HTERT RPE-1 (cell line): Measurements from ENCODE around the gene IBA57.
"Not testable (repeated sequence)": the region's sequence is repeated elsewhere in the genome, so short reads cannot be mapped to it uniquely, and the experiment has no call there.

Experiments
- in situ Hi-C: fragments of 300-500 bp; cut with MboI; formaldehyde crosslinking; loops from 4 replicates; pipeline ENCODE4 v1.14.3; 2020; ENCODE audit warnings: low sequenced_read_pairs

IBA57 gene

GRCh38 chr1:228184152-228184551 lies 18.5 kb downstream of the IBA57 start:
- in situ Hi-C loops = no loop called here

- in situ Hi-C loops = no loop called here
Observed at GRCh38 chr1:228185641-228185965, 20.0 kb downstream of the IBA57 start.

- in situ Hi-C loops = not testable (repeated sequence)
Observed at GRCh38 chr1:228188249-228188648, 22.6 kb downstream of the IBA57 start.

GRCh38 chr1:228190182-228190581 lies 24.6 kb downstream of the IBA57 start:
- in situ Hi-C loops = no loop called here

- in situ Hi-C loops = no loop called here
Observed at GRCh38 chr1:228190778-228191177, 25.2 kb downstream of the IBA57 start.

GRCh38 chr1:228194436-228194835 lies 28.8 kb downstream of the IBA57 start:
- in situ Hi-C loops = no loop called here

- in situ Hi-C loops = no loop called here
Observed at GRCh38 chr1:228194921-228195812, 29.6 kb downstream of the IBA57 start.

- in situ Hi-C loops = no loop called here
Observed at GRCh38 chr1:228197555-228198147, 32.0 kb downstream of the IBA57 start.

- in situ Hi-C loops = no loop called here
Observed at GRCh38 chr1:228198977-228199590, 33.5 kb downstream of the IBA57 start.

- in situ Hi-C loops = no loop called here
Observed at GRCh38 chr1:228204958-228205357, 39.4 kb downstream of the IBA57 start.

- in situ Hi-C loops = no loop called here
Observed at GRCh38 chr1:228205526-228206436, 40.2 kb downstream of the IBA57 start.

GRCh38 chr1:228206582-228207351 lies 41.2 kb downstream of the IBA57 start:
- in situ Hi-C loops = no loop called here

- in situ Hi-C loops = no loop called here
Observed at GRCh38 chr1:228207381-228207810, 41.8 kb downstream of the IBA57 start.

- in situ Hi-C loops = no loop called here
Observed at GRCh38 chr1:228207851-228208821, 42.5 kb downstream of the IBA57 start, which contains the start of gene OBSCN. Gene OBSCN (plus strand): TSS chr1:228208044. CDS start chr1:228211784, 3,740 bp downstream.

- in situ Hi-C loops = no loop called here
Observed at GRCh38 chr1:228208831-228209551, 43.4 kb downstream of the IBA57 start.

GRCh38 chr1:228209657-228210056 lies 44.1 kb downstream of the IBA57 start:
- in situ Hi-C loops = no loop called here

GRCh38 chr1:228210076-228210651 lies 44.6 kb downstream of the IBA57 start:
- in situ Hi-C loops = no loop called here
